ENCODE measurements around the gene STRA6.
A peak's percentile ranks its signal among the peaks of the same experiment; 100 is the strongest.
"Not testable (repeated sequence)": the region's sequence is repeated elsewhere in the genome, so short reads cannot be mapped to it uniquely, and the experiment has no call there.

Gene STRA6

GRCh38 chr15:74170875-74171578, 31.6 kb downstream of the STRA6 start:
- intact Hi-C loops (cut with DNase I): no loop called here
- DNase-seq: peak in 2 of 10 donors; percentile 2 to 50

GRCh38 chr15:74170071-74170844, 32.3 kb downstream of the STRA6 start:
- peak in 2 of 10 donors; percentile 0 to 72 for DNase-seq
- intact Hi-C loops (cut with DNase I): no loop called here

- peak in 2 of 10 donors; percentile 1 to 54 for DNase-seq
These were observed 33.9 kb downstream of the STRA6 start for GRCh38 chr15:74168711-74169126.

GRCh38 chr15:74167891-74168331, 34.7 kb downstream of the STRA6 start:
- intact Hi-C loops (cut with DNase I): no loop called here
- peak in 3 of 10 donors; percentile 7 to 79 (median 60) for DNase-seq

More at GRCh38 chr15:74168711-74169126, 33.9 kb downstream of the STRA6 start:
- intact Hi-C loops (cut with DNase I): no loop called here

GRCh38 chr15:74165461-74165860, 37.1 kb downstream of the STRA6 start:
- DNase-seq: no peak
- intact Hi-C loops (cut with DNase I): no loop called here

- intact Hi-C loops (cut with DNase I); DNase-seq: not testable (repeated sequence)
These were observed 40.4 kb downstream of the STRA6 start for GRCh38 chr15:74162195-74162536.

GRCh38 chr15:74160390-74160789, 42.2 kb downstream of the STRA6 start:
- intact Hi-C loops (cut with DNase I); DNase-seq: not testable (repeated sequence)

GRCh38 chr15:74159773-74160172, 42.8 kb downstream of the STRA6 start:
- intact Hi-C loops (cut with DNase I): no loop called here
- no peak for DNase-seq

GRCh38 chr15:74158855-74159650, 43.5 kb downstream of the STRA6 start:
- no peak for DNase-seq
- intact Hi-C loops (cut with DNase I): no loop called here

GRCh38 chr15:74157868-74158827, 44.4 kb downstream of the STRA6 start:
- no peak for DNase-seq
- intact Hi-C loops (cut with DNase I): no loop called here

GRCh38 chr15:74156678-74157411, 45.7 kb downstream of the STRA6 start:
- intact Hi-C loops (cut with DNase I): no loop called here
- DNase-seq: peak in 2 of 10 donors; percentile 50 to 68

- intact Hi-C loops (cut with DNase I): no loop called here
- DNase-seq: no peak
These were observed 46.7 kb downstream of the STRA6 start for GRCh38 chr15:74155766-74156417.

GRCh38 chr15:74147051-74147450, 55.5 kb downstream of the STRA6 start:
- intact Hi-C loops (cut with DNase I): no loop called here
- DNase-seq: no peak

GRCh38 chr15:74146277-74146800, 56.2 kb downstream of the STRA6 start:
- intact Hi-C loops (cut with DNase I): no loop called here
- no peak for DNase-seq

- intact Hi-C loops (cut with DNase I): no loop called here
- no peak for DNase-seq
These were observed 58.3 kb downstream of the STRA6 start for GRCh38 chr15:74144153-74144775.

GRCh38 chr15:74141591-74141990, 61.0 kb downstream of the STRA6 start:
- no peak for DNase-seq
- intact Hi-C loops (cut with DNase I): no loop called here

GRCh38 chr15:74138642-74139041, 63.9 kb downstream of the STRA6 start:
- DNase-seq: peak in 1 of 10 donors; percentile 55
- intact Hi-C loops (cut with DNase I): loop anchor here (10.0 kb wide), 1 partner anchor 86 kb away; no protein-coding TSS in a partner anchor

GRCh38 chr15:74137537-74137894, 65.1 kb downstream of the STRA6 start:
- intact Hi-C loops (cut with DNase I): loop anchor here (10.0 kb wide), 1 partner anchor 87 kb away; no protein-coding TSS in a partner anchor
- no peak for DNase-seq
